HG03521 (cell line): Measurements from ENCODE around the gene KDELR3.

Source experiments
- ATAC-seq: cut with Tn5 transposase; IDR thresholded peaks from one replicate; pipeline ENCODE4 v1.9.1; 2021; ENCODE audit warnings: mild to moderate bottlenecking, moderate library complexity; ENCODE audit not compliant: unreplicated experiment

Gene KDELR3

DNA sequence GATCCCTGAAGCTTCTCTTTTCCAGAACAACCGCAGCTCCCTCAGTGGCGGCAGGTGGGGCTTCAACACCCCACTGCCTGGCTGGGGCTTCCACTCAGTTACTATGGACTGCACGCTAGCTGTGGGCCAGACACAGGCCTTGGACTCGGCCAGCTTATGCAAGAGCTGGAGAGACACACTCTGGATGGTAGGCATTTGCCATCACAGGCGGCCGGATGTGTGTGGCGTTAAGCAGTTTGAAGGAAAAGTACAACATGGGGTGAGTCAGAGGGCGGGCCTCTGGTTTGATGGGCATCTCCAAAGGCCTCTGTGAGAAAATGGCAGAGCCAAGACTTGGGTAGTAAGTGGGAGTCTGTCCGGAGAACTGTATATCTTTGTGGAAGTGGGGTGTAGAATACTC lies 30.5 kb upstream of the KDELR3 start:
- ATAC-seq = no peak

DNA sequence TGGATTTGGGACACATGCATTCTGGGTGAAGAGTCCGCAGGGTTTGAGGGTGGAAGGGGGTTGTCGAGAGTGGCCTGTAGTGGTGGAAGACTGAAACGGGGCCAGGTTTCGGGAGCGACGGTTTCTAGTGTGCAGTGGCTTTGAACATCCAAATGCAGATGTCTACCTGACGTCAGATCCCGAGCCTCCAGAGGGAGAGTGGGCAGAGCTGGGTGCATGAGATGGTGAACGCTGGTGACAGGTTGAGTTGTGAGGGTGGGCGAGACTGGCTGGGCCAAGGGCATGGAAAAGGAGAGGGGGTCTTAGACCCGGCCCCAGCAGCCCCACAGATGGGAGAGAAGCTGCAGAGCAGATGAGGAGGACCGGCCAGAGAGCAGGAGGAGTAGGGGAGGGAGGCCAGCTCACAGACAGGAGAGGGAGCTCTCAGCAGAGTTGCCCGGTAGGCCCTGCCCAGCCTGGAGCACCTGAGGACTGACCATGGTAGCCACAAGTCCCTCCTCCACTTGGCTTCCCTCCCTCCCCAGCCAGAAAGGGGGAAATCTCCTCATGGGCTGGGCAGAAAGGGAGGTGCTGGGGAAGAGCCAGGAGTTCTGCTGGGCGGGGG lies 27.0 kb upstream of the KDELR3 start:
- ATAC-seq = no peak

DNA sequence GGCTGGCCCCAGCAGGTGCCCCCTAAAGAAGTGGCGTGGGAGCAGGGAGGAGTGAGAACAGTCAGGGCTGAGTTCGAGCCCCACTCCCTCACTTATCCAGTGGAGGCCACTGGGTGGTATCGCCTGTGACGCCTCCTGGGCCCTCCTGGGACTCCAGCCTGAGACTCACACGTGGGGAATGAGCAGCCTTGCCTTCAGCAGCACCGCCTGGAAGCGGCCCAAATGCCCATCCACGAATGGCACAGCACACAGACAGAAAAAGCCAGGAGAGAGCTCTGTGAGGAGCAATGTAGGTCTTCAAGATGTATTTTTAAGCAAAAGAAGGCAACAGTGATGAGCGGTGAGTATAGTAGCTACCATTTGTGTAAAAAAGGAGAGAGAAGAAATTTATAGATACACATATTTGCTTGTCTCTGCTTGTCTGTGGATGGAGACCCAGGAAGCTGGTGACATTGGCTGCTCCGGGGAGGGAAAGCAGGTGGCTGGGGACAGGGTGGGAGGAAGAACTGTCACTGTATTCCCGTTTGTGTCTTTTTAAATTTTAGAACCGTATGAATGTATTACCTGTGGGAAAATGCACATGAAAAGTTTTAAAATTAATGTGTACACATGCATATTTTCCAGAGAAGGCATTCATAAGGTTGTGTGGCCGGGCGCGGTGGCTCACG lies 26.1 kb upstream of the KDELR3 start:
- no peak for ATAC-seq

DNA sequence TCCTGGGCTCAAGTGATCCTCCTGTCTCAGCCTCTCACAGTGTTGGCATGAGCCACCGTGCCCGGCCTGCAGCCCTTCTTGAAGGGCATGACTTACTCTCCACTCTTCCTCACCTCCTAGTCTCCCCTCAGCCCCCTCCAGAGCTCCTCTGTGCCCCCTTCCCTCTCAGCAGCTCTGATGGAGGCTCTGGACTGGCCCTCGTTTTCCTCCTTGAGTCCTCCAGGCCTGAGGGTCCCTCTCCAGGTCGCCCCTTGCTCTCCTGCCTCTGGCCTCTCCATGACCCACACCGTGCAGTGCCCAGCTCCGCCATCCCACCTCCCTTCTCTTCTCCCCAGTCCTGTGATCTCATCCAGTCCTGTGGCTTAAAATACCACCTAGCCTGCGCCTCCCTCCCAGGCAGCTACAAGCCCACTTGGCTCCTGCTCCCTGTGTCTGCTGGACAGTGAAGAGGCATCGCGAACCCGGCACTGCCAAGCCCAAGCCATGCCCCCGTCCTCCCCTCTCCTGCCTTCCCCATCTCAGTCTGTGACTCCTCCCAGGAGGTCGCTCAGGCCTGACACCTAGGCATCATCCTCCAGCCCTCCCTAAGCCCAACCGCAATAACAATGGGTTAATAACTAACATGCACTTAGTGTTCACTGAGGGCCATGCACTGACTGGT lies 24.8 kb upstream of the KDELR3 start:
- no peak for ATAC-seq

DNA sequence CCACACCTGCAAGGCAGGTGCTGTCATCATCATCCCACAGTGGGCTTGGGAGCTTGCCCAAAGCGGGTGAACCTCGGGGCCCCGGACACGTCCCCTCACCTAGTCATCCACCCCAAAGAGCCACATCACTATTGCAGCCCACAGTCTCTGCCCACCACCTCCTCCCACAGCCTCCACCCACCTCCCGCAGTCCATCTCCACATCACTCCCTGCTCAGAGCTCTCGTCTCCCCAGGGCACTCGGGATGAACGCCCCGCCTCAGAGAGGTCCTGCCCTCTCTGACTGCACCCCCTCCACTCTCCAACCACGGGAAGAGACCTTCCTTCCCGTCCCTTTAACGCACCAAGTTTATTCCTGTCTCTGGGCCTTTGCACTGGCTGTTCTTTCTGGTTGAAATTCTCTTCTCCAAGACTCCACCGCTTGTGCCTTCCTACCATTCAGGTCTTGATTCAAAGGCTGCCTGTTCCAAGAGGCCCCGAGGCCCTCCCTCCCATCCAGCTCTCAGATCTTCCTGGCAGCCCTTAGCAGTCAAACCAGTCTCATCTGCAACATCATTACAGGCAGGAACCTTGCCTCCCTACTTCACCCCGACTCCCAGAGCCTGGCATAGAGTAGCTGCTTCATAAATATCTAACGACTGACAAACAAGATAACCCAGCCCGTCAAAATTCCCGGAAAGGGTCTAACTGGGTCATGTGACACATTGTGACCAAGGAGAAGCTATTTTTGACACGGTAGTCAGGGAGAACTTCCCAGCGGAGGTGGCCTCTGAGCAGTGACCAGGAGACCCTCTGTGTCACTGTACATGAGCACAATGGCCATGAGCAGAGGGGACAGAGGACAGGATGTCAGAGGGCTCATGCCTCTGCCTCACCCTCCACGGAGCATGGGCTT lies 24.0 kb upstream of the KDELR3 start:
- no peak for ATAC-seq

DNA sequence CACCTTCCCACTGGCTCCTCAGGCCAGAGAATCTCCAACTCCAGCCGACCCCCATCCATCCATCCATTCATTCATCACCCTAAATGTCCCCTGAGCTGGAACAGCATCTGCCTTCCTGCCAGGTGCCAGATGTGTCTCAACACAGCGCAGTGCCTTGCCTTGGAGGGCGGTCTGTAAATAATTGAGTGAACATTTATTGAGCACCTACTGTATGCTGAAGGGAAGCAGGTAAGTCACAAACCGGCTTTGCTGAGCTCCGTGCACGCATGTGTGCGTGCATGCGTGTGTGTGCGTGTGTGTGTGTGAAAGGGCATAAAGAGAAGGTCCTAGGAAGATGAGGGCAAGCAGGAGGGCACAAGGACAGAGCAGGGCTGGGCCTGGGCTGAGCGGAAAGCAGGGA lies 23.1 kb upstream of the KDELR3 start:
- ATAC-seq = no peak

DNA sequence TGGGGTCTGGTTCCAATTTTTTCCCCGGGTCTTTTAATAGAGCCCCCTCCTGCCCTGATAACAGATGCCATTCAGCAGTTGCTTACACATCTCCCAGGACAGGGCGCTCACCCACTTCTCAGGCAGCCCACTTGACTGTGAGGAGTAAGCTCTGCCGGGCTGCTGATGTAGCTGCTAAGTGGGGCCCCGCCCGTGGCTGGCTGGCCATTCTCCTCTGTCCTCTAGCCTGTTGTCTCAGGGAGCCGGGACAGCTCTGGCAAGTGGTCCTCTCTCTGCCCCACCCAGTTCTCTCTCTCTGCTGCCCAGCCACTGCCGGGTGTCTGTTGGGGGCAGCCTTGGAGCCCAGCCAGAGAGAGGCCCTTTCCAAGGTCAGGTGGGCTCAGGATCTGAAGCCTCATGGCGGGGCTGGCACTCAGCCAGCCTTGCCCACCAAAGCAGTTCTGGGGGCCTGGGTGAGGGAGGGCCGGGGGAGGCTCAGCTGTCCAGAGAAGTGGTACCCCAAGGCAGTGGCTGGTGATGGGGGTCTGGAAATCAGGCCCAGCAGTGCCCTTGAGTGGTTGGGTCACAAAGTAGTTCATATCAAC lies 21.8 kb upstream of the KDELR3 start:
- no peak for ATAC-seq

DNA sequence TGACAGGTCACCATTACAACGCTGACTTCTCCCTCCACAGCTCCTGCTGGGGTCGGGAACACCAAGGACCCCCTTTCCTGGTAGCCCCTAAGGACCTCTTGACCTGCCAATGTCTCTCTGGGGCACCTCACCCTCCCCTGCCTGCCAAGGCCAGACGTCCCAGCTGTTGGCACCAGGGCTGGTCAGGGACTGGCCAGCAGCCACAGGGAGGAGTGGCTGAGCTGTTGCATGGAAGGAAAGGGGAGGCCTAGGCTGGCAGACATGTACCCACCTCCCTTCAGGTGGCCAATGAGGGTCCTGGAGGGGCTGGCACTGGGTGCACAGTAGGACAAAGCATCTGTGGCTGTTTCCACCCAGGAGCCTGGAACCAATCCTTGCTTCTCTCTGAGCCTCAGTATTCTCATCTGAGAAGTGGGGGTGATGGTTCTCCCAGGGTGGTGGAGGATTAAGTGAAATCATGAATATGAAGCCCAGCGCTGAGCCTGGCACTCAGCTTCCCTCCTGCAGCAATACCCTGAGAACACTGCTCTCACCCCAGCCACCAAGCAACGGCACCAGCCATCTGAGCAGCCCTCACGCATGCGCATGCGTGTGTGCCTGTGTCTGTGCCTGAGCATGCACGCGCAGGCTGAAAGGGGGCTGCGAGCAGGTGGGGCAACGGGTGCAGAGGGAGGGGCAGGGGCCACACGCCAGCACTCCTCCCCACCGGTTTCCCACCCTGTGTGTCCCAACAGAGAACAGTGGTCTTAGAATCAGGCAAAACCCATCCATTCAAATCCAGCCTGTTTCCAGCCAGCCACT lies 18.8 kb upstream of the KDELR3 start:
- no peak for ATAC-seq

DNA sequence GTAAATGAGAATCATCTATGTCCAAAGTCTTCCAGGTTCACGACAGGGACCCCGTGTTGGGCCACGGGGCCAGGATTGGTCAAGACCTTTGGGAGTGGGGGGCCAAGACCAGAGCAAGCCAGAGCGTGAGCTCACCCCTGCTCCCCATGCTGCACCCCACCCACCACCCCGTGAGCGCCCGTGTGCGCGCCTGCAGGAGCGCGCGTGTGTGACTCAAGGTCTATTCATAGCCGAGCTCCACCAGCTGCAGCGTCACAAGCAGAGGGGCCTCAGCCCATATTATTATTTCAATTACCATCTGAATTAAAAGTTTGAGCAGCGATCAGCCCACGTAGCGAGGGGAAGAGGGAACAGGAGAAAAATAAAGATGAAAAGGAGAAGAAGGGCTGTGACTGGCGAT lies 18.1 kb upstream of the KDELR3 start:
- no peak for ATAC-seq

DNA sequence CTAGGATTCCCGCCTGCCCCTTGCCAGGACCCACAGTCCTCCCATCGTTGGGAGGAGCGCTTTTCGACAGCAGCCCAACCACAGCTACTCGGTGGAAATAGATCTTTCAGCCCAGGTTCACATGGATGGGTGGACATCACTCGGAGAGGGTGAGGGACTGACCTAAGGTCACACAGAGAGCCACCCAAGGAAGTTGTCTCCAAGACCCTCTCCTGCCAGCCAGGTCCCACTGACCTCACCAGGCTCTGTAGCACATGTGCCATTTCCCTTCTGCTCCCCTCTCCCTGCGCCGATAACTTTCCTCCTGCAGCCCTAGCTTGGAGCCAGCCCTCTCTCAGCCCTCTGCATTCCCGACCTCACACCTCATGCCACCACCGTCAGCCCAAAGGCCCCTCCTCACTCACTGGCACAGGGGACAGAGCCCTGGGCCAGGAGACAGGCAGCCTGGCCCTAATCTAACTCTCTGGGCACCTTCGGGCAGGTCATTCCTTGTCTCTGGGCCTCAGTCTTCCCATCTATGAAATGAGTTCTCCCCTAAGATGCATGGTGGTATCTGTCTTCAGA lies 17.6 kb upstream of the KDELR3 start:
- ATAC-seq = no peak

DNA sequence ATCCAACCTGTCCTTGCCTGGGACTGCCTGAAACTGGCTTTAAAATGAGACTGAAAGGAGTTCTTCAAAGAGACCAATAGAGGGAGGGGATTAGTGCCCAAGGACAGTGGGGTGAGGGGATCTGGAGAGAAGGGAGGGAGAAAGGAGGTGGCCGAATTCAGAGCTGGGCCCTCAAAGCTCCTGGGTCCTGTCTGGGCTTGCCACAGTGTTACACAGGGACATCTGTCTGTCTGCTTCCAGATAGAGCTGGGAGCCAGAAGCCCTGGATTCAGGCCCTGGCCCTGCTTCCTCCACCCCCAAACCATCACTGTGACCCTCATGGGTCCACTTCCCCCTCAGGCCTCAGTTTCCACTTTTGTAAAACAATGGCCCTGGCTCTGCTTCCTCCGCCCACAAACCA lies 16.5 kb upstream of the KDELR3 start:
- ATAC-seq = no peak

DNA sequence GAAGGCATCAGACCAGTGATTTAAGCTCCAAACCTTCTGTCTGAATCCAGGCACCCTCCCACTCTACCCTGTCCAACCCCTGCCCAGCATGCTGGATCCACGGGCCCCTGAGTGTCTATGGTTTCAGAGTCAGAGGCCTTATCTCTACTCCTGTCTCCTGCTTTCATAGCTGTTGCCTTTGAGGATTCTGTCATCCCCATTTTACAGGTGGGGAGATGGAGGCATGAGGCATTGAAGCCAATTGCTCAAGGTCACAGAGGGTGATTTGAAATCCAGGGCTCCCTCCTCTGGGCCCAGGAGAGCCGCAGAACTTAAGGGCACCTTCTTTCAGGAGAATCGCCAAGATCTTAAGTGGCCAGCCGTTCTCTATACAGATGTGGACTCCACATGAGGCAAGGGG lies 16.0 kb upstream of the KDELR3 start:
- ATAC-seq = no peak

DNA sequence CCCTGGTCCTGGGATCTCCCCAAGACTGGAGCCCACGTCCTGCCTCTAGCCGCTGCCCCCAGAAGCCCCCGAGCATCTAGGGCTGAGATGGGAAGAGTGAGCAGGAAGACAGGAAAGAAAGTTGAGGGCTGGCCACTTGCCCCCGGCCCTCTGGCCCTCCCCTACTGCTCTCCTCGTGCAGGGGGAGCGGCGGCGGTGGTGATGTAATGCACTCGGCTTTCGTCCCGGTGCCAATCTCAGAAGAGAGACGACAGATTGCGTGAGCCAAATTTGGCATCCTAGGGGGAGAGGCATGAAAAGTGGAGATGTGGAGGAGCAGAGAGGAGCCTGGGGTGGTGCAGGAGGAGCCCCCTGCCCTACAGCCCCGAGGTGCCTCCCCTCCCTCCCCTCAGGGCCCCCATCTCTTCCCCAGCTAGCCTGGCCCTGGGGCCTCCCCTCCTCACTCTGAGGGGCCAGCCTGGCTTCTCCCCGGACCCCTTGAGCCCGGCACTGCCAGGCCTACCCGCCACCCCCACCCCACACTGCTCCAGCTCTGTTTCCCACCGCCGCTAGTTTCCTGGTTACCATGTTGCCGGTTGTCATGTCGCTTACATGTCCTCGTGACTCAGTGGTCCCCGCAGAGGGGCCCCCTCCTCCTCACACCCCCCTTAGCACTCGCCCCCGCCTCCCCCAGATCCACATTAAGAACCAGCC lies 15.4 kb upstream of the KDELR3 start:
- ATAC-seq = no peak

DNA sequence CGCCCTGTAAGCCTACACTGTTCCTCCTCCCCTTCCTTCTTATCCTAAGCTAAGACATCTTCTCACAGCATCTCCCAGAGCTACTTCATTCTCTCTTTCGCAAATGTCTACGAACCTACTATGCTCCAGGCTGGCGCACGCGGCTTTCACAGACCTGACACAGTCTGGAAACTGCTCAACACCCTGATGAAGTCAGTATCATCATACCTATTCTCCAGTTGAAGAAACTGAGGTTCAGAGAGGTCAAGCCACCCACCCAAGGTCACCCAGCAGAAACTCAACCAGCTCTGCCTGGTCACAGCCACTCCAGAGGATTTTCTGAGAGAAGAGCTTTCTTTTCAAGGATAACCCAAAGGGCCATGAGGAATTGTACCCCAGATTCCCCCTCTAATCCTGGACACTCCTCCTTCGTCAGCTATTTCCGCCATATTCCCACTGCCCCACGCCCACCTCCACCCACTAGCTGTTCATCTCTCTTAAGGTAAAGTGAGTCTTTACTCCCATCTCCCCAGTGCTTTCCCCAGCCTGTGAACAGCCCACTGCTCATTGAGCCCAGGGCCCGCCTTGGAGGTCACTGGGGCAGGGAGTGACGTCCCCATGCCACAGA lies 14.7 kb upstream of the KDELR3 start:
- ATAC-seq = no peak

DNA sequence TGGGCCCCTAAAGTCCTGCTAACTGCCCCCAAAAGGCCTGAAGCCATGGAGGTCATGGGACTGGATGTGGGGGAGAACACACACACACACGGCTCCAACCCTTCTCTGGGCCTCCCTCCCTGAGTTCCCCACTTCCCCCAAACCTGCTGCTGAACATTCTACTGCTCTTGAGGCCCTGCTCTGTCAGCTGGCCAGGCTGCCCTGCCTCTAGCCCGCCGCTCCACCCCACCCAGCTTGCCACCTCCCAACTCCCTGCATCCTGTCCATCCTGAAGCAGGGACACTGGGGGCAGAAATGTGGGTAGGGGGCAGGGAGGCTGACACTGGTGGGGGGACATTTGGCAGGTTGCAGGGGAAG lies 13.9 kb upstream of the KDELR3 start:
- ATAC-seq = no peak

DNA sequence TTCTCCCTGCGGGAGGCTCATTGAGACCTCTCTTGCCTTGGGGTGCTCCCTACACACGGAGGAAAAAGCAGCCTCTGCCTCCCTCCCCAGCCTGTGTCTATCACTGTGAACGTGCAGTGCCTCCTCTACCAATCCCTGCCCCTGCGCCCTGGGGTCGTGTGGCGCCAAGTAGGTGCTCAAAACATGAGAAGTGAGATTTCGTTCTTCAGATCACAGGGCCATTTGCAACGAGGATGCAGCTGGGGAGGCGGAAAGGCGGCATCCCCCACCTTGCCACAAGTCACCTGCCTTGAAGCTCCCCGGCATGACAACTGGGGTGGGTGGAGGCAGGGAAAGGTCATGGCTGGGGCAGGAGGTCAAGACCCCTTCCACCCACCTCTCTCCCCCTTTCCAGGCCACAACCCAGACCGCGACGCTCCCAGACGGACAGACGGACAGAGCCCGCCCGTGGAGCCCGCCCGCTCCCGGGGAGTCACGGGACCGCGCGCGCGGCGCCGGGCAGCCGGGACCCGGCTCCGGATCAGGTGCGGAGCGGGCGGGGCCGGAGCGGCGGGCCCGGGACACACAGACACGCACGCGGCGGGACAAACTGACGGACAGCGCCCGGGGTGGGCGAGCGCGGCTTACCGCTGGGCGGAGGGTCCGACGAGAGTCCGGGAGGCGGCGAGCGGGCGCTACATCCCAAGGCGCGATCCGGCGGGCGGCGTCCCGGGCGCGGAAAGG lies 13.4 kb upstream of the KDELR3 start:
- no peak for ATAC-seq

DNA sequence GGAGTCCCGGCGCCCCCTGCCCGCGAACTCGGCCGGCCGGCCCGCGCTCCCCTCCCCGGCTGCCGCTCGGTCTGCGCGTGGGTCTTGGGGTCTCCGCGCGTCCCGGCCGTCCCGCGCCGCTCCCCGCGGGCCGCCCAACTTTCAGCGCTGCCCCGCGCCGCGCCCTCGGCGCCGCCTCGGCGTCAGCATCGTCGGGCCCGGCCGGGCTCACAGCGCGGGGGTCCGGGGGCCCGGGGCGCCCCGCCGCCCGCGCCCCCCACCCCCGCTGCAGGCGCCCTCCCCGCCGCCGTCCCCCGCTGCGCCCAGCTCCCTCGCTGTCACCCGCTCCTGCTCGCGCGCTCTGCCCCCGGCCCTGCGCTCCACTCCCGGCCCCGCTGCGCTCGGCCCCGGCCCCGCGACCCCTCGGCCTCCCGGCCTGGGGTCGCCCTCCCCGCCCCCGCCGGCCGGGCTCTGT lies 12.8 kb upstream of the KDELR3 start, which contains the start of gene KCNJ4:
Gene KCNJ4 (minus strand): TSS at position 124 of the 454 bp plus-strand sequence. CDS start 27,067 bp downstream, outside the sequence.
- no peak for ATAC-seq
